HG02759 (cell line): Measurements from ENCODE around the gene TASOR2.

Source experiments
- ATAC-seq: cut with Tn5 transposase; IDR thresholded peaks from one replicate; pipeline ENCODE4 v1.9.1; 2021; ENCODE audit warnings: mild to moderate bottlenecking, moderate library complexity; ENCODE audit not compliant: unreplicated experiment

TASOR2 gene

GRCh38 chr10:5654218-5654755, 30.4 kb upstream of the TASOR2 start:
- ATAC-seq = no peak

- no peak for ATAC-seq
Measured at GRCh38 chr10:5655121-5655520, 29.5 kb upstream of the TASOR2 start.

- ATAC-seq = no peak
Measured at GRCh38 chr10:5656737-5657579, 27.7 kb upstream of the TASOR2 start.

- ATAC-seq = no peak
Measured at GRCh38 chr10:5658871-5659618, 25.6 kb upstream of the TASOR2 start.

- peak; percentile 70 for ATAC-seq
Measured at GRCh38 chr10:5659702-5660528, 24.7 kb upstream of the TASOR2 start.

GRCh38 chr10:5661043-5661442, 23.6 kb upstream of the TASOR2 start:
- ATAC-seq = no peak

- ATAC-seq = no peak
Measured at GRCh38 chr10:5662708-5663579, 21.7 kb upstream of the TASOR2 start.

- ATAC-seq = no peak
Measured at GRCh38 chr10:5663692-5664427, 20.8 kb upstream of the TASOR2 start.

DNA sequence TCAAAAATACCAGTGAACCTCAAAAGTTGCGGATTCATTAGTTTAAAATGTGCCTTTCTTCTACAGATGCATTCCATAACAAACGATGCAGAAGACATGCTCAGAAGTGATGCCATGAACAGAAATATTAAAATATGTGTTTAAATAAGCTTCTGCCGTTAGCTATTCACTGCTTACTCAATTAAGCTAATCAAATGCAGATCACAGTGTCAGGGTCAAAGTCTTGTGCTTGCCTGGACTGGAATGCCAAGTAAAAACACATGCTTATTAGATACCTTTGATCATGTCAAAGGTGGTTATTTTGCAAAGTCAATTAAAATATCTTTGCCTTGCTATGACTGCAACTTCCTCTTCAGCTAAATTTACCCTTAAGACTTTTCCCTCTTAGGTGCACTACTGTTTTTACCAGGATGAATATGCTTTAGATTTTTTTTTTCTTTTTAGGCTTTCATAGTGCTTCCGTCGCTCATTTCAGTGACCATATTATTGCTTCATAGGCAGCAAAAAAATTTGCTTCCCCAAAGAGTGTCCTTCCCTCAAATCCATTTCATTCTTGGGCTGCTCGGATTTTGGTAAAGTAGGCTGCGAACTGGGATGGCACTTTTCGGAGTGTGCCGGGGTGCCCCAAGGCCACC, 19.1 kb upstream of the TASOR2 start:
- ATAC-seq = no peak

GRCh38 chr10:5666008-5666840, 18.4 kb upstream of the TASOR2 start, which contains the start of gene ASB13:
Gene ASB13, minus strand, starts transcription at chr10:5666595. Its CDS starts 44 bp downstream, at chr10:5666551.
- peak; percentile 72 for ATAC-seq

DNA sequence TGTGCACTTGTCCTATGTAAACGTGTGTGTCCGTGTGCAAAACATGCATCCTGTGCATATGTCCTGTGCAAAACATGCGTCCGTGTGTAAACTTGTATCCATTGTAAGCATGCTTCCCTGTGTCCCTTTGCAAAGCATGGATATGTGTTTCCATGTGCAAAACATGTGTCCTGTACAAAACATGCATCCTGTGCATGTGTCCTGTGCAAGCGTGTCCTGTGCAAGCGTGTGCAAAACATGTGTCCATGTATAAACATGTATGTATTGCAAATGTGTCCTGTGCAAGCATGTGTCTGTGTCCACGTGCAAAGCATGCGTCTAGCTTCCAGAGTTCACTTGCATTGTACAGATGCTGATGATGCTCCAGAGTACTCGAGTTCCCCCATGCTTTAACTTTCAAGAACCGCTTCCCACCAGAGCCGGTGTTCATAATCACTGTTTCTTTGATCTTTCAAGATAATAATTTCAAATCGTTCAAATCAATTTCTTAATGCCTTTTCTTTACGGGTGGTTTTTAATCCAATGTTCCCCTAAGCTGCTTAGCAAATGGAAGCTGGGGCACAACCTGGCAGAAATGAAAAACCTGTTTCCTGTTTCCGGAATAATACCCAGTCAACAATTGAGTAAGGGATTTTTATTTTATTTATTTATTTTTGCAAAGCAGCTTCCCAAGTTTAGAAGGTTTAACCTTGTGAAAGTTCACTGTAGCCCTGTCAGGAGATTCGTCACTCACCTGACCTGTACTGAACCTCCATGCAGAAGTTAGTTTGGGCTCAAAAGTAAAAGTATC, 17.6 kb upstream of the TASOR2 start:
- ATAC-seq = no peak

- ATAC-seq = no peak
Measured at GRCh38 chr10:5668429-5668828, 16.2 kb upstream of the TASOR2 start.

DNA sequence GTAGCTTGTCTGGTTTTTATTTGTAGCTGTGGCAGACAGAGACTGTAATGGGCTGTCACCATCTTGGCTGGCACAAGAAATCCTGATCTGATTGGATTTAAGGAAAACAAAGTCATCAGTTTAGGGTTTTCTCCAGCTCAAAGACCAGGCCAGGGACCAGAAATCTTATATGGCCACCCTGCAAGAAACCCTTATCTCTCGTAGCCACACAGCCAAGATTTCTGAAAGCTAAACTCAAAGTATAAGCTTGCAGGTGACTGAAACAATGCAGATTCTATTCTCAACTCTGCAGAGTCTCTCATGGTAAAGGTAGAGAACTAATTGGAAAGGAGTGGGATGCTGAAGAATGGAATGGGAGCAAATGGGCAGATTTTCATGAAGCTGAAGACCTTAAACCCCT, 15.0 kb upstream of the TASOR2 start:
- ATAC-seq = no peak

GRCh38 chr10:5670662-5671375, 13.8 kb upstream of the TASOR2 start:
- ATAC-seq = no peak

DNA sequence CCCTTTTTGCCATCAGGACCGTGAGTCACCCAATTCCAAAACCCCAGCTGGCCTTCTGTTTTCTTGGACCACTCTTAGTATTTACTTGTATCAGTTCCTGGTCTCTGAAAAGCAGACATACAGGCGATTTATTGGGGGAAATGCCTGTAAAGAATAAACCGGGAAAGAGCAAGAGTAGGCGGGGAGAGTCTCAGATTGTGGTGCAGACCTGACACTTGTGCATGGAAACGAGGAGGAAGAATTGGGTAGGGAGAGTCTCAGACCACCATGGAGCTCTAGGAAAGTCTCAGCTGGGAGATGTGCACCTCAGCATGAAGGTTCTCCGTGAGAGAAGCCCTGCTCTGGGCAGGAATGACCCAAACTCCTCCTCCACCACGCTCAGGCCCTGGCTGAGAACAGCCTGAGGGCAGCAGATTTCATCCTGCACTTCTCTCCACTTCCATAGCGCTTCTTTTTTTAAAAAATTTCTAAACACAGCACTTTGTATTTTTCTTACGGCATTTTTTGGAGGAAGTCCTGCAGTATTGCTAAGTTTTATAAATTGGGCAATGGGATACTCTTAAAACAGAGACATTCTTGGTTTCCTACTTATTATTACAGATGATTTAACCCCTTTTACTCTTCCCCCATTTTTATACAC, 6.1 kb upstream of the TASOR2 start:
- no peak for ATAC-seq

DNA sequence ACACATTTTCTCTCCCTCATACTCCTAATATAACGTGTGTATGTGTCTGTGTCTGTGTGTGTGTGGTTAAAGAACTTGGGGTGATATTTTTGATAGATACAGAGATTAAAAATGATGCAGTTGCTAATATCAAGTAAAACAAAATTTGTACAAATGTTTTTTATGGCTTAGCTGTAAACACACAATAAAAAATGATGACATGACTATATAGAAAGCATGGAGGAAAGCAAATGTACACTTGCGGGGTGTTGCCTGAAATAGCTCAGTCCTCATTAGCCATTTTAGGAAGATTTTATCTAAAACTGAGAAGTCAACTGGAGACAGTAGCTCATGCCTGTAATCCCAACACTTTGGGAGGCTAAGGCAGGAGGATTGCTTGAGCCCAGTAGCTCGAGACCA, 5.6 kb upstream of the TASOR2 start:
- no peak for ATAC-seq
